Fibroblast of skin of right biceps (primary cell): ENCODE data around the gene KRT80.

ENCODE experiments used
- DNase-seq: peaks from one replicate; pipeline ENCODE4 v3.0.0-alpha.2; 2013

Gene KRT80

DNA sequence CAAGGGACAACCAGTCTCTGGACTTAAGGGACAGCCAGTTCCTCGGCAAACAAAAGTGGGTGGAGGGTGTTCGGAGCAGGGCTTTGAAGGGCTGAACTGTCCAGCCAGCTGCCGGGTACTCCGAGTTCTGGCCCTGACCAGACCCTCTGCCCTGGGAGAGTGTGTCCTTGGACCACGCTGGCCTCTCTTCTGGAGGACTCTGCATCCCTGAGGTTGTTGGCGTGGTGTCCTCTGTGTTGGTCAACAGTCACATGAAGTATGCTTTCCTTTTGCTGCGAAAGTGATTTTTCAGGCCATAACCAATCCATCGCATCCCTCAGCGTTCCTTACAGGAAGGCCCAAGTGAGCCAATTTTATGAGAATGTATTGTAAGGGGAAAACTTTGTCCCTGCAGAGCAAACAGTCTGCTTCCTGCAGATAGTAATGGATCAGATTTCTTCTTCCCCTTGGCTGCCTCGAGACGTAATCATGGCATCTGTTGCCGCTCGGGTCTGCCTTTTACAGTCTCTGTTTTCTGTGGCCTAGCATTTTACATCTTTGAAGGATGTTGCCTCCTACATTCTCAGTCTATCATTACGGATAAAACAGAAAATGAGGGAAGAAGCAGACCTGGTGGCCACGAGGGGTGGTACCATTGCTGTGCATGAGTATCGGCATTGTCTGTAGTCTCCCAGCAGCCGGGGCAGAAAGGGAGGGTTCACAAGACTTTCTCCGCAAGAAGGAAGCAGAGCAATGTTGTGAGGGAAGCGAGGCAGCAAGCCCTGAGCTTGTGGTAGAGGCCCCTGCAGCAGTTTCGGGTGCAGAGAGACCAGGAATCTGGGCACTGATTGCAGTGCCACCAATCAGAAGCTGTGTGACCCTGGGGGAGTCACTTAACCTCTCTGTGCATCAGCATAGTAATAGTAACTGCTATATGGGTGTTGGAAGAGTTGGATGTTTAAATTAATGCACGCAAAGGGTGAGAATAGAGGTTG is 64.9 kb downstream of the KRT80 start:
- no peak for DNase-seq

DNA sequence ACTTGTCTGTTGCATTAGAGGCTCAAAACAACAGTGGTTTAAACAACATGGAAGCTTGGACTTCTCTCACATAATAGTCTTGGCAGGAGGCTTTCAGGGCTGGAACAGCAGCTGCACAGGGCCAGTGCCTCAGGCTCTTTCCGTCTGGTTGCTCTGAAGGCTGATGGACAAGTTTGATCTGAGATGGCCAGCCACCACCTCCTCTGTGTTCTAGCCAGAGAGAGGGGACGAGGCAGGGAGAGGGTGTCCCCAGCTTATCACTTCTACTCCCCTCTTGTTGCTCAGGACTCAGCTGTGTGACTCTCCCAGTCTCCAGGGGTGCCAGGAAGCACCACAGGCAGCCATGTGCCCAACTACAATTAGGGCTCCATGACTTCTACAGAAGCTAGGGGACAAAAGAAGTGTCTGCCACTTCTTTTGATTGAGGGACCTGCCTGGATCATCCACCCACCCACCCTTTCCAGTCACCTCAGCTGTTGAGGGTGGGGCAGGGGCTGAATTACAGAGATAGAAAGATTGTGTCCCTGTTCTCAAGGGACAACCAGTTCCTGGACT is 65.7 kb downstream of the KRT80 start:
- DNase-seq: no peak

DNA sequence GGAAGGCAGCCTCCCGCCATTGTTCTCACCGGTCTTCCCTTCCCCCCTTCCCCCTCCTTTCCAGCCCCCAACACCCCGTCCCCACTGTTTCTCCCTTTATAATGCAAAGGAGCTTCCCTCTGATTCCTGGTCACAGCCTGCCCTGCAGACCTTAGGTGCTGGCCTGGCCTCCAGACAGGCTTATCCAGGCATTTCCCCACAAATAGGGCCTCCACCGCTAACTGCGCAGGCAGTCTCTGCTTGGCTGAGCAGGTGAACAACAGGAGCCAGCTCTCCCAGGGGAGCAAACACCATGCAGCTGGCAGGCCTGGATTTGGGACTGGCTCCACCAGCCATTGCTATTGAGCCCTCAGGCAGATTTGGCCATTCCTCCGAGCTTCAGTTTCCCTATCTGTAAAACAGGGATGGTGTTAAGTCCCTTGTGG is 66.3 kb downstream of the KRT80 start:
- DNase-seq: no peak

GRCh38 chr12:52123487-52124186 is 68.2 kb downstream of the KRT80 start:
- DNase-seq: no peak

DNA sequence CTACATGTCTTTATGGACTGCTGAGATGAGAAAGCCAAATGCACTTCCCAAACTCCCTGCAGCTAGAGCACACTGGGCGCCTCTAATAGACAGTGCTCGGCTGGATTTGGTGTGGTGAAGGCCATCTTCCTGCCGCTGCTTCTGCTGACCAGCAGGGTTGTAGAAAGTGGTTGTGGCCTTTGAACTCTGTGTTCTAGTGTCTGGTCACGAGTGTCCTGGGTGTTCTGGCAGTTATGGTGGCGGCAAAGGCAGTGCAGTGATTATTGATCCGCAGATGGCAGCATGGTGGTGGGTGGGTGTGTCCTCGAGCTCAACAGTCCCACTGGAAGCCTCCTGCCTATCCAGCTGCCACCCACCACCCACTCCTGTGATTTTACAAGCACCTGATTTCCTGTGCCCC is 68.9 kb downstream of the KRT80 start:
- DNase-seq: no peak

DNA sequence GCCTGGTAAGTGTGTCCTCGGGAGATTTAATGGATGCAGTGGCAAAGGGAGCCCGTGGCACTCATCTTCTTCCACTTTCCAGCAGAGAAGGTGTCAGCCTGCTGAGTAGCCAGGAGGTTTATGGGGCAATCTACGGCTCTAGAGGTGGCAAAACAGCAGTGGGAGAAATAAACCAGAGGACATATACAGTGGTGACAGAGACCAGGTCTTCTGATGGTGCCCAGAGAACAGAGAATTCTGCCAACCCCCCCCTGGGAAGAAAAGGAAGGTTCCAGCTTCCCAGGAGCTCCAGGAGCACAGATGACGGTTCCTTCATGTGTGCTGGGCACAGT is 69.3 kb downstream of the KRT80 start:
- DNase-seq: no peak

- DNase-seq: peak; percentile 50
These were observed 69.8 kb downstream of the KRT80 start for GRCh38 chr12:52121824-52122539.

GRCh38 chr12:52120951-52121823 is 70.6 kb downstream of the KRT80 start:
- DNase-seq: no peak

DNA sequence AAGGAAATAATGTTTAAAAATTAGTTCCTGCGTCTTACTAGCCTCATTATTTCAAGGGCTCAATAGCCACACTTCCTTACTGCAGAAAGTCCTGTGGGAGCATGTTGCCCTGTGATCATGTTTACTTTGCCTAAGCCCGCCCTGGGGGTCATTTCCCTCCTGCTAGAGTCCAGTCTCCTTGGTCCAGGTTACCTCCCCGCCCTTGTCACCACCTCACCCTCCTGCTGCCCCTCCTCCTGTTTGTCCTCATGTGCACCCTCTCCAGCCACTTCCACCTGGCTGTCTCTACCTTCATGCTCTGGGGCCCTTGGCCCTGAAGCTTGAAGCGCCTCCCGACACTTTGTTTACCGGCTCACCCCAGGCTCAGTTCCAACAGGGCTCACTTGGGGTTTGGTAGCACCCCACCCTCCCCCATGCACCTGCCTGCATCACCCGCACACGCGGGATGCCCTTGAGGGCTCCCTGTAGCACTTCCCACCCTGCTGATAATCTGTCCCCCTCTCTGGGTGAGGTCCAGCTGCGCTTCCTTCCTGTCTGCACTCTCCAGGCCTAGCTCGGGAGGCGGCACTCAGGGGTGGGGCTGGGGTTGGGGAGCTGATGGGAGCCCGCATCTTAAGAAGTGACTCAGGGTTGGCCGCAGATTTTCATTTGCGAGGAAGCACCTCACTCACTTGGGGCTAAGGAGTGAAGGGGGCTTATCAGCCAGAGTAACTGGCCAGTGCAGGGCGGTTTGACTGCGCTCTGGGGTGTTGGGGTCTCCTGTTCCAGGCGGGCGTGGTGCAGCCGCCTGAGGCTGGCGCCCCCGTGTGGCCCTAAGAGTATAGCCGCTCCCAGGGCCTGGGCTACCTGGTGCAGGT is 72.2 kb downstream of the KRT80 start:
- peak; percentile 27 for DNase-seq
